Effector memory CD8-positive, alpha-beta T cell (primary cell): ENCODE measurements around the gene PEX11G.

Source experiments
- ATAC-seq: fragments of 150-1000 bp; cut with Tn5 transposase; replicated peaks from 2 replicates; pipeline ENCODE4 v1.10.0; 2021; ENCODE audit warnings: mild to moderate bottlenecking, moderate library complexity
- DNase-seq, 3 experiments: peaks; one replicate each; pipeline ENCODE4 v3.0.0; 2021
- H3K27ac Mint-ChIP-seq, 2 donors: one replicate each; pipeline ENCODE4 v1.8.0; 2022; ENCODE audit warnings: mild to moderate bottlenecking in 2 of 2, mixed read lengths in 2 of 2, moderate library complexity in 2 of 2
- H3K27me3 Mint-ChIP-seq, 2 donors: one replicate each; pipeline ENCODE4 v1.8.0; 2022; ENCODE audit warnings: mixed read lengths in 2 of 2
- H3K36me3 Mint-ChIP-seq: one replicate; pipeline ENCODE4 v1.8.0; 2022; ENCODE audit warnings: mild to moderate bottlenecking, moderate library complexity, mixed read lengths; ENCODE audit not compliant: insufficient read depth
- H3K4me1 Mint-ChIP-seq, 2 donors: one replicate each; pipeline ENCODE4 v1.8.0; 2022; ENCODE audit warnings: low read depth in 2 of 2, mixed read lengths in 2 of 2
- H3K4me3 Mint-ChIP-seq, 2 donors: one replicate each; pipeline ENCODE4 v1.8.0; 2022; ENCODE audit warnings: mild to moderate bottlenecking in 2 of 2, mixed read lengths in 2 of 2, moderate library complexity in 2 of 2
- H3K9me3 Mint-ChIP-seq, 2 donors: one replicate each; pipeline ENCODE4 v1.8.0; 2022; ENCODE audit warnings: mixed read lengths in 2 of 2

The PEX11G gene

GRCh38 chr19:7494416-7495098 lies 5.7 kb upstream of the PEX11G start:
- H3K9me3 Mint-ChIP-seq, result no peaks in the 10 kb centered on the region
- H3K4me3 Mint-ChIP-seq, result no peak overlapping the region
- ATAC-seq (no peak), DNase-seq (no peak)
- H3K4me1 Mint-ChIP-seq, result peaks cover 6 to 9% of the 10 kb centered on the region in 2 donors
- peaks cover 30 to 39% of the 10 kb centered on the region in 2 donors for H3K27me3 Mint-ChIP-seq
- H3K36me3 Mint-ChIP-seq, result peaks cover 2% of the 10 kb centered on the region
- no peak overlapping the region for H3K27ac Mint-ChIP-seq

- Mint-ChIP-seq H3K4me1 (peaks cover 7 to 14% of the 10 kb centered on the region in 2 donors), H3K36me3 (peaks cover 6% of the 10 kb centered on the region), H3K27me3 (peaks cover 16 to 22% of the 10 kb centered on the region in 2 donors), H3K4me3 (no peak overlapping the region), H3K9me3 (no peaks in the 10 kb centered on the region), H3K27ac (peak overlapping the region in 1 of 2 donors; percentile 50)
- ATAC-seq (no peak), DNase-seq (no peak)
These were observed 3.7 kb upstream of the PEX11G start for GRCh38 chr19:7492558-7492957.

GRCh38 chr19:7492142-7492541 lies 3.3 kb upstream of the PEX11G start:
- no peak overlapping the region for H3K27ac Mint-ChIP-seq
- H3K4me3 Mint-ChIP-seq, result no peak overlapping the region
- peak; percentile 49 for ATAC-seq
- peaks cover 12 to 18% of the 10 kb centered on the region in 2 donors for H3K27me3 Mint-ChIP-seq
- no peaks in the 10 kb centered on the region for H3K9me3 Mint-ChIP-seq
- peaks cover 7 to 14% of the 10 kb centered on the region in 2 donors for H3K4me1 Mint-ChIP-seq
- DNase-seq, result no peak
- H3K36me3 Mint-ChIP-seq, result peaks cover 6% of the 10 kb centered on the region

DNA sequence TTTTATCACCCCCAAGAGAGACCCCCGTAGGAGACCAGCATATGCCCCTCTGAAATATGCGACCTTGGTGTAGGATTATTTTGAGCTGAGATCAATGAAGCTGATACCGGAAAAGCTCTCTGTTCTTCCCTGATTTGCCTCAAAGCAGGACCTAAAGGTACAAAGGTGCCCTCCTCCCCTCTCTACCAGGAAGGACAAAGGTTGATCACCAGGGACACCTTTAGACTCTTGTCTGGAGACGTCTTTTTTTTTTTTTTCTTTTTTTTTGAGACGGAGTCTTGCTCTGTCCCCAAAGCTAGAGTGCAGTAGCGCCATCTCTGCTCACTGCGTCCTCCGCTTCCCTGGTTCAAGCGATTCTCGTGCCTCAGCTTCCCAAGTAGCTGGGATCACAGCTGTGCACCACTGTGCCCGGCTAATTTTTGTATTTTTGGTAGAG lies 792 bp upstream of the PEX11G start:
- ATAC-seq, result no peak
- H3K36me3 Mint-ChIP-seq, result peaks cover 9% of the 10 kb centered on the region

GRCh38 chr19:7486923-7487322 lies 1.9 kb downstream of the PEX11G start:
- no peak overlapping the region for H3K4me3 Mint-ChIP-seq
- peaks cover 11% of the 10 kb centered on the region for H3K36me3 Mint-ChIP-seq
- H3K9me3 Mint-ChIP-seq, result no peaks in the 10 kb centered on the region
- H3K27ac Mint-ChIP-seq, result peak overlapping the region in 1 of 2 donors; percentile 46
- ATAC-seq, result no peak
- DNase-seq, result no peak
- peaks cover 0 to 11% of the 10 kb centered on the region in 2 donors for H3K27me3 Mint-ChIP-seq
- peaks cover 7 to 16% of the 10 kb centered on the region in 2 donors for H3K4me1 Mint-ChIP-seq

More for the DNA sequence above, 792 bp upstream of the PEX11G start:
- Mint-ChIP-seq H3K27me3 (no peaks in the 10 kb centered on the region), H3K9me3 (no peaks in the 10 kb centered on the region), H3K4me3 (peak overlapping the region; percentile 76 to 84), H3K4me1 (peaks cover 7 to 14% of the 10 kb centered on the region in 2 donors), H3K27ac (peak overlapping the region; percentile 63 to 84)
- no peak for DNase-seq

GRCh38 chr19:7483720-7484201 lies 5.1 kb downstream of the PEX11G start:
- Mint-ChIP-seq H3K27me3 (peaks cover 0 to 11% of the 10 kb centered on the region in 2 donors), H3K36me3 (peaks cover 27% of the 10 kb centered on the region), H3K4me3 (no peak overlapping the region), H3K9me3 (no peaks in the 10 kb centered on the region), H3K4me1 (peaks cover 5 to 6% of the 10 kb centered on the region in 2 donors), H3K27ac (peak overlapping the region in 1 of 2 donors; percentile 78)
- ATAC-seq, result no peak
- DNase-seq, result no peak

- peaks cover 0 to 11% of the 10 kb centered on the region in 2 donors for H3K27me3 Mint-ChIP-seq
- H3K27ac Mint-ChIP-seq, result peak overlapping the region in 1 of 2 donors; percentile 78
These were observed 6.0 kb downstream of the PEX11G start for GRCh38 chr19:7482584-7483439.

GRCh38 chr19:7480970-7481255 lies 7.9 kb downstream of the PEX11G start:
- no peaks in the 10 kb centered on the region for H3K9me3 Mint-ChIP-seq
- peaks cover 5 to 6% of the 10 kb centered on the region in 2 donors for H3K4me1 Mint-ChIP-seq
- no peak overlapping the region for H3K4me3 Mint-ChIP-seq
- peak overlapping the region in 1 of 2 donors; percentile 46 for H3K27ac Mint-ChIP-seq
- DNase-seq (no peak), ATAC-seq (no peak)
- peaks cover 0 to 11% of the 10 kb centered on the region in 2 donors for H3K27me3 Mint-ChIP-seq
- peaks cover 44% of the 10 kb centered on the region for H3K36me3 Mint-ChIP-seq

More at GRCh38 chr19:7482584-7483439, 6.0 kb downstream of the PEX11G start:
- H3K36me3 Mint-ChIP-seq, result peaks cover 30% of the 10 kb centered on the region
- H3K4me1 Mint-ChIP-seq, result peaks cover 5 to 6% of the 10 kb centered on the region in 2 donors
- ATAC-seq (no peak), DNase-seq (no peak)
- no peak overlapping the region for H3K4me3 Mint-ChIP-seq
- no peaks in the 10 kb centered on the region for H3K9me3 Mint-ChIP-seq

GRCh38 chr19:7480222-7480969 lies 8.4 kb downstream of the PEX11G start:
- Mint-ChIP-seq H3K4me3 (no peak overlapping the region), H3K27ac (peak overlapping the region in 1 of 2 donors; percentile 38), H3K27me3 (peaks cover 0 to 11% of the 10 kb centered on the region in 2 donors), H3K36me3 (peaks cover 49% of the 10 kb centered on the region), H3K4me1 (peaks cover 5 to 7% of the 10 kb centered on the region in 2 donors), H3K9me3 (no peaks in the 10 kb centered on the region)
- DNase-seq (no peak), ATAC-seq (no peak)

- Mint-ChIP-seq H3K36me3 (peaks cover 58% of the 10 kb centered on the region), H3K4me3 (no peak overlapping the region), H3K27ac (peak overlapping the region; percentile 22 to 69), H3K27me3 (peaks cover 0 to 11% of the 10 kb centered on the region in 2 donors), H3K9me3 (no peaks in the 10 kb centered on the region), H3K4me1 (peaks cover 5 to 8% of the 10 kb centered on the region in 2 donors)
- ATAC-seq (no peak), DNase-seq (no peak)
These were observed 10.0 kb downstream of the PEX11G start for GRCh38 chr19:7478843-7479227.

DNA sequence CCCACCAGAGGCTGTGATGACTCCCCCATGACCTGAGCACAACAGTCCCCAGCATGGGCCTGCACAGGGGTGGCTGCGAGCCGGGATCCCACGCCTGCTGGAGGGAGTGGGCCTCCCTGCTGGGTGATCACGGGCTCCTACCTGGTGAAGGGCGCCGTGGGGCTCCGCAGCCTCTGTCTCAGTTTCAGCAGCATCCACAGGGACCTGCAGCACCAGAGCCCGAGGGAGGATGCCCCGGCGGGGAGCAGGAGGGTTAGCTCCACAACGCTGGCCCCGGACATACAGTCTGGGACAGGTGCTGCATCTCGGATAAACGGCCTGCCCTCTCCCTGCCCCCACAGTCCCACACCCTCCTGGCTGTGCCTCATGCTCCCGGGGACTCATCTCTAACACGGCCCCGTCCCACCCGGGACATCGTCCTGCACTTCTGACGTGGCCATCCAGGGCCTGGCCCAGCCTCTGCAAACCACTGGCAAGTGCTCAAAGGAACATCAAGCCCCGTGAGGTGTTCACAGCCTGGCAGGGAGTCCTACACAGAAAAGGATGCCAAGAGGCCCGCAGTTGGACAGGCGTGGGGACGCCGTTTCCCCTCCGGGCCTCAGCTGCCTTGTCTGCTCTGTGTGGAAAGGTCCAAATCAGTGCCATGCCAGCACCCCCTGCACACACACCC lies 10.5 kb downstream of the PEX11G start:
- Mint-ChIP-seq H3K4me3 (no peak overlapping the region), H3K9me3 (no peaks in the 10 kb centered on the region), H3K4me1 (peaks cover 3 to 5% of the 10 kb centered on the region in 2 donors), H3K27me3 (peaks cover 0 to 6% of the 10 kb centered on the region in 2 donors), H3K36me3 (peaks cover 64% of the 10 kb centered on the region), H3K27ac (peak overlapping the region in 1 of 2 donors; percentile 69)
- ATAC-seq (no peak), DNase-seq (no peak)

DNA sequence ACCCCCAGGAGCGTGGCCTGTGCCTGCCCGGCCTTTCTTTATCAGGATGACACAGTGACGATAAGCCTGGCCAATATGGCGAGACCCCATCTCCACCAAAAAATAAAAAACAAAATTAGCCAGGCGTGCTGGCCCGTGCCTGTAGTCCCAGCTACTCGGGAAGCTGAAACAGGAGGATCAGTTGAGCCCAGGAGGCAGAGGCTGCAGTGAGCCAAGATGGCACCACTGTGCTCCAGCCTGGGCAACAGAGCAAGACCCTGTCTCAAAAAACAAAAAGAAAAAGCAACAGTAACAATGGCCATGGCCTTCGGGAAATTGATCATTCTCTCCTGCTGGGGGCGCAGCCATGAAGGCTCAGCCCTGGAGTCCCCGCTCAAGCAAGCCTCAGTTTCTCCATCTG lies 11.1 kb downstream of the PEX11G start:
- ATAC-seq (no peak), DNase-seq (no peak)
- Mint-ChIP-seq H3K4me3 (no peak overlapping the region), H3K27ac (peak overlapping the region; percentile 52 to 69), H3K36me3 (peaks cover 65% of the 10 kb centered on the region), H3K9me3 (no peaks in the 10 kb centered on the region), H3K4me1 (peaks cover 0 to 2% of the 10 kb centered on the region in 2 donors), H3K27me3 (peaks cover 0 to under 1% of the 10 kb centered on the region in 2 donors)
